Measurements from ENCODE around the gene KIR3DL3.
"Not testable (repeated sequence)": the region's sequence is repeated elsewhere in the genome, so short reads cannot be mapped to it uniquely, and the experiment has no call there.

DNA sequence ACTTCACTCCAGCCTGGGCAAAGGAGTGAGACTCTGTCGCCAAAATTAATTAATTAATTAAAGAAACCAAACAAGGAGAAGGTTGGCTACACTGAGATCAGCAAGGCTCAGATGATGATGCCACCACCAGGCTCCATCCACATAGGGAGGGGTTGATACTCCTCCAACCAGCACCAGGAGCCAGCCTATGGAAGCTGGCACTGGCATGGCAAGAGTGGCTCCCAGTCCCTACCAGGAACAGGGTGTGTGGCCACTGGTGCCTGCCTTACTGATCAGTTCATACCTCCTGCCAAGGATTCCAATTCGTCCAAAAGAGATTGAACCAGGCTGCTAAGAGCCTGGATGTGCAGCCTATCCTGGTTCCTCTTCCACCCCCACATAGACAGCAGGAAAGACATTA, 48.4 kb downstream of the KIR3DL3 start:
- TF ChIP-seq, protein P1, sequence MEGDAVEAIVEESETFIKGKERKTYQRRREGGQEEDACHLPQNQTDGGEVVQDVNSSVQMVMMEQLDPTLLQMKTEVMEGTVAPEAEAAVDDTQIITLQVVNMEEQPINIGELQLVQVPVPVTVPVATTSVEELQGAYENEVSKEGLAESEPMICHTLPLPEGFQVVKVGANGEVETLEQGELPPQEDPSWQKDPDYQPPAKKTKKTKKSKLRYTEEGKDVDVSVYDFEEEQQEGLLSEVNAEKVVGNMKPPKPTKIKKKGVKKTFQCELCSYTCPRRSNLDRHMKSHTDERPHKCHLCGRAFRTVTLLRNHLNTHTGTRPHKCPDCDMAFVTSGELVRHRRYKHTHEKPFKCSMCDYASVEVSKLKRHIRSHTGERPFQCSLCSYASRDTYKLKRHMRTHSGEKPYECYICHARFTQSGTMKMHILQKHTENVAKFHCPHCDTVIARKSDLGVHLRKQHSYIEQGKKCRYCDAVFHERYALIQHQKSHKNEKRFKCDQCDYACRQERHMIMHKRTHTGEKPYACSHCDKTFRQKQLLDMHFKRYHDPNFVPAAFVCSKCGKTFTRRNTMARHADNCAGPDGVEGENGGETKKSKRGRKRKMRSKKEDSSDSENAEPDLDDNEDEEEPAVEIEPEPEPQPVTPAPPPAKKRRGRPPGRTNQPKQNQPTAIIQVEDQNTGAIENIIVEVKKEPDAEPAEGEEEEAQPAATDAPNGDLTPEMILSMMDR (conservative IDR thresholded peaks at IDR 0.05; ENCODE audit: low read depth, low read length) = not testable (repeated sequence)
- not testable (repeated sequence) for TF ChIP-seq EZH2 (IDR thresholded peaks at IDR 0.05; ENCODE audit: borderline replicate concordance, low read depth, low read length, poor library complexity, severe bottlenecking)

Data from A673 (cell line).